Activated naive CD4-positive, alpha-beta T cell treated with anti-CD3 and anti-CD28 coated beads, Interleukin-2, amount 50 U/mL, for 72 hours (primary cell): ENCODE measurements around the gene SECTM1. TPM values are rescaled to one million over a fixed set of nuclear protein-coding genes. Genes with fewer than 3 reads are reported as not detected.

Experiments used
- ATAC-seq, 2 donors: fragments of 150-1000 bp; cut with Tn5 transposase; 2 replicates each; pipeline ENCODE4 v1.10.0; 2021; ENCODE audit warnings: mild to moderate bottlenecking in 2 of 2, moderate library complexity in 2 of 2
- DNase-seq, 2 donors: peaks; one replicate each; pipeline ENCODE4 v3.0.0; 2021 to 2022; ENCODE audit warnings: low spot score in 2 of 2
- H3K27ac Mint-ChIP-seq, 2 donors: one replicate each; pipeline ENCODE4 v1.8.0; 2022; ENCODE audit warnings: mild to moderate bottlenecking in 2 of 2, mixed read lengths in 2 of 2
- H3K36me3 Mint-ChIP-seq, 2 donors: one replicate each; pipeline ENCODE4 v1.8.0; 2022; ENCODE audit warnings: mixed read lengths in 2 of 2
- H3K9me3 Mint-ChIP-seq, 2 donors: one replicate each; pipeline ENCODE4 v1.8.0; 2022; ENCODE audit warnings: mixed read lengths in 2 of 2
- total RNA-seq, 2 donors: library from RNA; stranded (reverse); gene quantifications; one replicate each; pipeline ENCODE4 v1.2.3, GENCODE V29; 2022

The SECTM1 gene
- total RNA-seq, 2 donors from 2014 or later: 2.3 to 13.7 TPM

- DNase-seq: no peak
- Mint-ChIP-seq H3K36me3 (peaks cover 4 to 11% of the 10 kb centered on the region in 2 donors), H3K27ac (peak overlapping the region; percentile 100), H3K9me3 (no peaks in the 10 kb centered on the region)
- no peak for ATAC-seq
Measured at GRCh38 chr17:82301300-82301915, 32.2 kb downstream of the SECTM1 start.

- ATAC-seq: no peak
Measured at GRCh38 chr17:82300707-82301270, 32.8 kb downstream of the SECTM1 start.

GRCh38 chr17:82300228-82300627 is 33.3 kb downstream of the SECTM1 start:
- no peaks in the 10 kb centered on the region for H3K9me3 Mint-ChIP-seq

More at GRCh38 chr17:82300707-82301270, 32.8 kb downstream of the SECTM1 start:
- peak; percentile 75 to 82 for DNase-seq
- Mint-ChIP-seq H3K36me3 (peaks cover 4 to 11% of the 10 kb centered on the region in 2 donors), H3K27ac (peak overlapping the region; percentile 100), H3K9me3 (no peaks in the 10 kb centered on the region)

GRCh38 chr17:82299452-82299851 is 34.1 kb downstream of the SECTM1 start:
- Mint-ChIP-seq H3K36me3 (peaks cover 9 to 11% of the 10 kb centered on the region in 2 donors), H3K27ac (peak overlapping the region; percentile 100), H3K9me3 (no peaks in the 10 kb centered on the region)
- peak; percentile 70 to 80 for DNase-seq
- ATAC-seq: peak; percentile 28 to 53

More at GRCh38 chr17:82300228-82300627, 33.3 kb downstream of the SECTM1 start:
- Mint-ChIP-seq H3K27ac (peak overlapping the region; percentile 100), H3K36me3 (peaks cover 4 to 11% of the 10 kb centered on the region in 2 donors)
- no peak for DNase-seq
- ATAC-seq: no peak

GRCh38 chr17:82298538-82299421 is 34.8 kb downstream of the SECTM1 start:
- DNase-seq: no peak
- peak overlapping the region; percentile 100 for H3K27ac Mint-ChIP-seq
- no peak for ATAC-seq
- peaks cover 11 to 14% of the 10 kb centered on the region in 2 donors for H3K36me3 Mint-ChIP-seq
- no peaks in the 10 kb centered on the region for H3K9me3 Mint-ChIP-seq

- ATAC-seq: peak; percentile 65 to 70
- Mint-ChIP-seq H3K36me3 (peaks cover 6 to 14% of the 10 kb centered on the region in 2 donors), H3K27ac (peak overlapping the region; percentile 100), H3K9me3 (no peaks in the 10 kb centered on the region)
- peak; percentile 86 to 94 for DNase-seq
Measured at GRCh38 chr17:82297714-82298537, 35.6 kb downstream of the SECTM1 start.

GRCh38 chr17:82297280-82297713 is 36.3 kb downstream of the SECTM1 start:
- ATAC-seq: peak; percentile 38 to 47
- peak; percentile 82 to 97 for DNase-seq
- Mint-ChIP-seq H3K36me3 (peaks cover 6 to 14% of the 10 kb centered on the region in 2 donors), H3K9me3 (no peaks in the 10 kb centered on the region), H3K27ac (peak overlapping the region; percentile 100)

- H3K9me3 Mint-ChIP-seq: no peaks in the 10 kb centered on the region
- peak overlapping the region; percentile 100 for H3K27ac Mint-ChIP-seq
- peaks cover 6 to 14% of the 10 kb centered on the region in 2 donors for H3K36me3 Mint-ChIP-seq
- DNase-seq (no peak), ATAC-seq (no peak)
Measured at GRCh38 chr17:82296511-82297279, 36.9 kb downstream of the SECTM1 start.

GRCh38 chr17:82295472-82295814 is 38.1 kb downstream of the SECTM1 start:
- H3K9me3 Mint-ChIP-seq: no peaks in the 10 kb centered on the region
- DNase-seq: no peak
- peaks cover 6 to 14% of the 10 kb centered on the region in 2 donors for H3K36me3 Mint-ChIP-seq
- no peak for ATAC-seq
- peak overlapping the region in 1 of 2 donors; percentile 18 for H3K27ac Mint-ChIP-seq

- Mint-ChIP-seq H3K9me3 (no peaks in the 10 kb centered on the region), H3K36me3 (peaks cover 6 to 10% of the 10 kb centered on the region in 2 donors), H3K27ac (peak overlapping the region; percentile 18 to 88)
- ATAC-seq (no peak), DNase-seq (no peak)
Measured at GRCh38 chr17:82294064-82294773, 39.3 kb downstream of the SECTM1 start.

- peak; percentile 90 to 96 for DNase-seq
- Mint-ChIP-seq H3K27ac (peak overlapping the region; percentile 68 to 84), H3K36me3 (peaks cover 0 to 10% of the 10 kb centered on the region in 2 donors), H3K9me3 (no peaks in the 10 kb centered on the region)
- peak; percentile 89 to 90 for ATAC-seq
Measured at GRCh38 chr17:82292251-82293154, 41.1 kb downstream of the SECTM1 start.

GRCh38 chr17:82291582-82292250 is 41.9 kb downstream of the SECTM1 start:
- H3K36me3 Mint-ChIP-seq: peaks cover 0 to 10% of the 10 kb centered on the region in 2 donors
- H3K27ac Mint-ChIP-seq: peak overlapping the region; percentile 84 to 86
- no peak for DNase-seq
- ATAC-seq: no peak
- no peaks in the 10 kb centered on the region for H3K9me3 Mint-ChIP-seq

- ATAC-seq: no peak
- DNase-seq: no peak
- Mint-ChIP-seq H3K36me3 (no peaks in the 10 kb centered on the region), H3K27ac (peak overlapping the region; percentile 16 to 33), H3K9me3 (no peaks in the 10 kb centered on the region)
Measured at GRCh38 chr17:82287868-82288801, 45.4 kb downstream of the SECTM1 start.
